ENCODE measurements around the gene TNS1.

TNS1 gene

DNA sequence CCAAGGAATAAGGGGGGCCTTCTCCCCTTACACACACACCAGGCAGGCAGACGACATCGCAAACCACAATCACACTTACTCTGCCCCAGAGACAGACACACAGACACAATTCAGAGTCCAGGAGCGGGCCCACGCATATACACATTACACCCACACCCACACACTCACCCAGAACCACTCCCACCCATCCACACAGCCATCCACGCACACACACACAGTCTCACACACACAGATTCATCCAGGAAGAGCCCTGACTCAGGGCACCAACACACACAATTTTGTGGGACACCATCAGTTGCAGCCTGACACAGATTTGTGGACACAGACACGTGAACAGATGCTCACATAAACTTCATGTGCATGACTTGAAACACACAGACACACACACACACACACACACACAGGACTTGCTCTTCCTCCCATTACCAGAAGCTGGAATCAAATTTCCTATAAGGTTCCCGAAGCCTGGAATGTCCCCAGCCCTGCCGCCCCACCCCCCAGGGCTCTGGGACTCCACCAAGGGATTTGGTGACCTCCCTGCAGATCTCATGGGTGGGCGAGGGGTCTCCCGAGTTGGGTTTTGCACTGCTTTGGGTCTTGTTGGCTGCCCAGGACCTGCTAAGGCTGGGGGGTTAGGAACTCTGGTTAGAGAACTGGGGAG, 23.5 kb downstream of the TNS1 start:
- no peak for DNase-seq

DNA sequence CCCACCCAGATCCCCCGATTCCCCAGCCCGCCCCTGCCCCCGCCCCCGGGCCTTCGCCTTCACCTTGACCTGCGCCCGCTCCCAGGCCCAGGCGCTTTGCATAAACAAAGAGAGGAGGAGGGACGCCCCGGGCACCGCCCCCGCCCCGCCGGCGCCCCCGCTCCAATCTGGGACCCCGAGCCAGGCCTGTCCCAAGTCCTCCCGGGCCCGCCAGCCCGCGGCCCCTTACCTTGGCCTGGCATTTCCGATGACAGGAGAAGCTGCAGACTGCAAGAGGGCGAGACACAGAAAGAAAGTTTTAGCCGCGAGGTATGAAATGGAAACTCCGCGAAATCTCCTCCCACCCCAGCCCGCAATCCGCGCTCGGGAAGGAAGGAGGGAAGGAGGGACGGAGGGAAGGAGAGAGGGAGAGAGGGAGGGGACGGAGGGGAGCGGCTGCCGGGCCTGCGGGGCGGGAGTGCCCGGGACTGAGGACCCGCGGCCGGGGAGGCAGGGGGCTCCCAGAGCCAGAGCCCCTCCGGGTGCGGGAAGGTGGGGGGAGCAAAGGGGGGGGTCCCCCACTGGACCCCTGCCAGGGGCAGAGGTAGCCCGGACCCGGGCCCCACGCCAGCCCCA, 24.2 kb downstream of the TNS1 start:
- DNase-seq = no peak

DNA sequence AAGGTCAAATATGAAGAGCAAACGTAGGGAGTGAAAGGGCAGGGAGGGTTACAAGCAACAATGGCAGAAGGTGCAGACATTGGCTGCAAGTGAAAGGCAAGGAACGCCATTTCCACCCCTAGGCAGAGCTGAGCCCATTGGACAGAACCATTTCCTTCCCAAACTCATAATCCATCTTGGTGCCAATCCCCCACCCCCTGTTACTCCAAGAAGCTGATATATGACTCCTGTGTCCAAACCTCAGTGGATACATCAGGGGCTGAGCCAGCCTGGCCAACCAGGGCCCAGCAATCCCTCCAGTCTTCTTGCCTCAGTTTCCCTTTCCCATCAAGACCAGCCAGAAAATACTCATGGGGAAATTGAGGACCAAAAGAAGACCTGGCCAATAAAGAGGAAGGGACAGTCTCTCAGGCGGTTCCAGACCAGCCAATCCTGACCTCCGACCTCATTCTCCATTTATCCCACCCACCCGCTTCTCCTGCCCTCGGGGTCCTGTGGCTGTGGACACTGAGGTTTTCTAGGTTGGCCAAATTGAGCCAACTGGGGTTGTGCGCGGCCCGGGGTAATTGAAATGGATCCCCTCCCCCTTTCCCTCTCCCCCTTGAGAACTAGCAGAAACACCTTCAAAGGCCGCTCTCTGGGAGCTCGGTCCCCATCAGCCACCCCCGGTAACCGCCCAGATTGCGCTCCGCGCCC, 24.8 kb downstream of the TNS1 start:
- DNase-seq = no peak

DNA sequence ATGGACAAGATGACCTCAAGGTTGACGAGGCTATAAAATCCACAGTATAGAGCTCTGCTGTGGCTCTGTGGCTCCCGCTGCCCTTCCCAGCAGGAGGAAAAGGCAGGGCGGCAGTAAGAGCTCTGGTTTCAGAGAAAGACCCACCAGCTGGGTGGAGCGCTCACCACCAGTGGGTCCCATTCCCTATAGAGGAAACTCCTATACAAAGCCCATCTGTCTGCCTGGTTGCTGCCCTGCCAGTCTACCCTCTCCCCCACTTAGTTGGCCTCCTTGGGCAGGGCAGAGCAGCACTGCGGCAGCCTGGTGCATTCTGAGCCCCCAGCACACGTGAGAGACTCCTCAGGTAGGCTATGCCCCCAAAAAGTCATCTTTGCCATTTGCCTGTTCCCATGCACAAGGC, 26.5 kb downstream of the TNS1 start:
- no peak for DNase-seq

DNA sequence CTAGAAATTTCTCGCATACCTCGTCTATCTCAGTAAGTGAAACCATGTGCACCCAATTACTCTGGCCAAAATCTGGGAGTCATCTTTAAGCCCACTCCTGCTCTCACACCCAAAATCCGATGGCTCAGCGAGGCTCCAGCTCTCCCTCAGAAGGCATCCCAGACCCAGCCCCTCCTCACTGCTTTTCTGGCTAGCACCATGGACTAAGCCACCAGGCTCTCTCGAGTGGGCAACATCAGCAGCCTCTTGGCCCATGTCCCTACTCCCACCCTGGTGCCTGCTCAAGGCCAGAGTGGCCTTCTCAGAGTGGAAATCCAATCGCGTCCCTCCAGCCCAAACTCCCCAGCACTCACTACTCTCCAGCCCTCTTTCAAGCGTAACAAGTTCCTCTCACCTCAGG, 27.2 kb downstream of the TNS1 start:
- DNase-seq = no peak

DNA sequence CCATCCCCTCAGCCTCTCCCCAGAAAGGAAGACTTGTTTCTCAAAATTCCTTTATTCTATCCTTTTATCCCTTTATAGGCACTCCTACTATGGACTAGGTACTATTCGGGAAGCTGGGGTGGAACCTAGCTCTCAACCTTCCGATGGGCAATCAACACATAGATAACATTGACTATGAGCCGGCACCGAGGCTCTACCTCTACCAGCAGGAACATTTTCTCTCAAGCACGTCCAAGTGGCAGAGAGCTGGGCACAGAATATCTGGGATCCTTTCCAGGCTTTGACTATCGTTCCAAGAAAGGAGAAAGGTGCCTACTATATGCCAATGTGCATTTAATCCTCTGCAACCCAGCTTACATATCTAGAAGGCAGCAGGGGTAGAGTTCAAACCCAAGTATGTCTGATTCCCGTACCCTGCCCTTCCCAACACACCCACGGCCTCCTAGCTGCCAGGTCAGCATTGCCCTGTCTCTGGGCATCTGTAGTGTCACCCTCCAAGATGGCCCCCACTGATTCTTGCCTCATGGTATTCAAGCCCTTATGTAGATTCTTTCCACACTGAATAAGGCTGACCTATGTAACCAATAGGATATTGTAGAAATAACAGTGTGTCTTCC, 28.3 kb downstream of the TNS1 start:
- DNase-seq = no peak

DNA sequence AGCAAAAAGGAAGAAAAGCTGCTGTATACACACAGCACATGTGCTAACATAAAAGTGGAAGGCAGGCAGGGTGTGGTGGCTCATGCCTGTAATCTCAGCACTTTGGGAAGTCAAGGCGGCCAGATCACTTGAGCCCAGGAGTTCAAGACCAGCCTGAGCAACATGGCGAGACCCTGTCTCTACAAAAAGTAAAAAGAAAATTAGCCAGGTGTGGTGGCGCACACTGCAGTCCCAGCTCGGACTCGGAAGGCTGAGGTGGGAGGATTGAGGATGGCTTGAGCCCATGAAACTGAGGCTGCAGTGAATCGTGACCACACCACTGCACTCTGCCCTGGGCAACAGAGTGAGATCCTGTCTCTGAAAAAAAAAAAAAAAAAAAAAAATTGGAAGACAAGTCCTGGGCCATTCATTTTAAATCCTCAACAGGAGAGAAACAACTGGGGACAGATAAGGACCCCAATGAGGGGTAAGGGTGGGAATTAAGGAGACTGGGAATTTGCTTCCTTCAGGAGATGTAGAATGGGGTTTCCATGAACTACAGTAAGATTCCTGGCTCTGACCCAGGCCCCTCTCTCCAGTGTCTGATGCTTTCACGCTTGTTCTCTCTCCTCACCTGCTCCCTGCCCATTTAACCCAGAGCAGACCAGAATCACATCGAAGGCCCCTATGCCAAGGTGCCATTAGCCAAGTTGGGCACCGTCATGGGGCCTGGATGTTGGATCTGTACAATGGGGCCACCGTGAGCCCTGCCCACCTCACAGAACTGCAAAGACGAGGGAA, 29.6 kb downstream of the TNS1 start:
- no peak for DNase-seq

DNA sequence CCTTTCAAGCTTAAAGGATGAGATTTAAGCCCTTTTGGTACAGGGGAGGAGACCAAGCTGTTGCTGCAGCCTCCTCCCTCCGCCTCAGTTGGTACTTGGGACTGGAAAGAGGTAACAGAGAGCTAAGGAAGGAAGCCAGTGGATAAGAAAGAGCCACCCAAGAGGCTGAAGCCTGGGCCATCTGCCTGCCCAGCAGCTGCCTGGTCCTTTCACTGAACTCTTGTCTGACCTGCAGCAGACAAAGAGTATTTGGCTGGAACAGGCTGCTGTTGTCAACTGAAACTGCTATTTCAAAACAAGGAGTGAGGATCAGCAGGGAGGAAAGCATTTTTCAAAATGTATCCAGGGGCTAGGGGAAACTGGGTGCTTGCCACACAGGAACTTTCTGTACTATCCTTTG, 30.3 kb downstream of the TNS1 start:
- no peak for DNase-seq

DNA sequence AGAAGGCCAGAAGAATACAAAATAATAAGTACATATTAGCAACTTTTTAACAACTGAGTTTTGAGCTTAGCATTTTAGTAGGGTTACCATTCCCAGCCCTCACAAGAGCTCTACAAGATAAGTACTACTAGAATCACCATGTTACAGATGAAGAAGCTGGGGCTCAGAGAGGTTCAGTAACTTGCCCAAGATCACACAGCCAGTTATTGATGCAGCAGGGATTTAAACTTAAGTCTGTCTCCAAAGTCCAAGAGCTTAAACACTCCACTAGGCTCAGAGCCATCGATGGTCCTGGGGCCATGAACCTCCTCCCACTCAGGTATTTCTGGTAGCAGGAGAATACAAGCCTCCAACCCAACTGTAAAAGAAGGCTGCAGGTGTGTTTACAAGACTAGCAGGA, 30.8 kb downstream of the TNS1 start:
- DNase-seq = no peak

DNA sequence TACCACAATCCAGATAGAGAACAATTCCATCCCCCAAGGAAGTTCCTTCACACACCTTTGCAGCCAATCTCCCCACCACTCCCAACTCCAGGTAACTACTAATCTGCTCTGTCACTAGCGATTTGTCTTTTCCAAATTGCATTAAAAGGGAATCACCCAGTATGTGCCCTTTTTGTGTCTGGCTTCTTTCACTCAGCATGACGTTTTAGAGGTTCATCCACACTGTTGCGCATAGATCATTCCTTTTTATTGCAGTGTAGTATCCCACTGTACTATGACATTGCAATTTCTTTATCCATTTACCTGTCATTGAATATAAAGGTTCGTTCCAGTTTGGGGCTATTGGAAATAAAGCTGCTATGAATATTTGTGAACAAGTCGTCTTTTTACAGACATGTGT, 31.6 kb downstream of the TNS1 start:
- no peak for DNase-seq

DNA sequence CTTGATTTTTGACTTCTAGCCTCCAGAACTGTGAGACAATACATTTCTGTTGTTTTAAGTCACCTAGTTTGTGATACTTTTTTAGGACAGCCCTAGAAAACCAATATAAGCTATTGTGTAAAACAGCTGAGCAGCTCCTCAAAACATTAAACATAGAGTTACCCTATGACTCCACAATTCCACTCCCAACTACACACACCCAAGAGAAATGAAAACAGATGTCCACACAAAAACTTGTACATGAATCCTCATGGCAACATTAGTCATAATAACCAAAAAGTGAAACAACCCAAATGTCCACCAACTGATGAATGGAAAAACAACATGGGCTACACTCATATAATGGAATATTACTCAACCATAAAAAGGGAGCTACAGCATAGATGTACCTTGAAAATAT, 32.6 kb downstream of the TNS1 start:
- no peak for DNase-seq

DNA sequence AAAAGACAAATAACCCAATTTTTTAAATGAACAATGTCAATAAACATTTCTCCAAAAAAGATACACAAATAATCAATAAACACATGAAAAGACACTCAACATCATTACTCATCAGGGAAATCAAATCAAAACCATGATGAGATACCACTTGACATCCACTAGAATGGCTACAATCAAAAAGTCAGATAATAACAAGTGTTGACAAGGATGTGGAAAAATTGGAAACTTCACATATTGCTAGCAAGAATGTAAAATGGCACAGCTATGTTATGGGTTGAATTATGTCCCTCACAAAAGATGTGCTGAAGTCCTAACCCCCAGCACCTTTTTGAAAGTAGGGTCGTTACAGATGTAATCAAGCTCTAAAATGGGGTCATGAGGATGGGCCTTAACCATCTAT, 33.2 kb downstream of the TNS1 start:
- no peak for DNase-seq

DNA sequence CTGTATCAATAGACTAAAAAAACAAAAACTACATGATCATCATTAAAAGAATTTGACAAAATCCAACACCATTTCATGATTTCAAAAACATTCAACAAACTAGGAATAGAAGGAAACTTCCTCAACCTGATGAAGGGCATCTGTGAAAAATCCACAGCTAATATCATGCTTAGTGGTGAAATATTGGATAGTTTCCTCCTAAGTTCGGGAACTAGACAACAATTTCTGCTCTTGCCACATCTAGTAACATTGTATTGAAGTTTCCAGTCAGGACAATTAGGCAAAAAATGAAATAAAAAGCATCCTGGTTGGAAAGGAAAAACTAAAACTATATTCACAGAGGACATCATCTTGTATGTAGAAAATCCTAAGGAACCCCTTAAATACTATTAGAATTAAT, 34.8 kb downstream of the TNS1 start:
- DNase-seq = no peak

DNA sequence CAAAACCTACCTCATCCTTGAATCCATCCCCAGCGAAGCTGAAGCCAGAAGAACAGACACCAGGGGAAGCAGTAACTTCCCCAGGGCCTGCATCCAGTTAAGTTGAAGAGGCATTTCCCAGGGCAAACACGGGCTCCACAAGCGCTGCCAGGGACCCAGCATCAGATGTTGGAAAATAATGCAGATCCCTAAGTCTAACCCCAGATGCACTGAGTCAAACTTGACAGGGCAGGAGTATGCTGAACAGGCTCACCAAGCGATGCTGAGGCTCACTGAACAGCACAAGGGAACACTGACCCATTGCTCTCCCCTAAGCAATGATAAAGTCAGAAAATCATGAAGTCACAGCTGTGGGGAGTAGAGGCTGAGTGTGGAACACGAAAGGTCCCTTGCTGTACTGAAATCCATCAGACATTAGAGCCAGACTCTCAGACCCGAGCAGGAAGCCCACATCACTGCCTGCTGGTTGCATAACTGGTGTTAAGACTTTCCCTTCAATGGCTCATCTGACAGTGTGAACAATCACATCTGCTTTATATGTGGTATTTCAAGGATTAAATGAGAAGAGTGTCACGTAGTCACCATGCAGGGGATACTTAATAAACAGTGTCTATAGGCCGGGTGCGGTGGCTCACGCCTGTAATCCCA, 36.2 kb downstream of the TNS1 start:
- DNase-seq = no peak

DNA sequence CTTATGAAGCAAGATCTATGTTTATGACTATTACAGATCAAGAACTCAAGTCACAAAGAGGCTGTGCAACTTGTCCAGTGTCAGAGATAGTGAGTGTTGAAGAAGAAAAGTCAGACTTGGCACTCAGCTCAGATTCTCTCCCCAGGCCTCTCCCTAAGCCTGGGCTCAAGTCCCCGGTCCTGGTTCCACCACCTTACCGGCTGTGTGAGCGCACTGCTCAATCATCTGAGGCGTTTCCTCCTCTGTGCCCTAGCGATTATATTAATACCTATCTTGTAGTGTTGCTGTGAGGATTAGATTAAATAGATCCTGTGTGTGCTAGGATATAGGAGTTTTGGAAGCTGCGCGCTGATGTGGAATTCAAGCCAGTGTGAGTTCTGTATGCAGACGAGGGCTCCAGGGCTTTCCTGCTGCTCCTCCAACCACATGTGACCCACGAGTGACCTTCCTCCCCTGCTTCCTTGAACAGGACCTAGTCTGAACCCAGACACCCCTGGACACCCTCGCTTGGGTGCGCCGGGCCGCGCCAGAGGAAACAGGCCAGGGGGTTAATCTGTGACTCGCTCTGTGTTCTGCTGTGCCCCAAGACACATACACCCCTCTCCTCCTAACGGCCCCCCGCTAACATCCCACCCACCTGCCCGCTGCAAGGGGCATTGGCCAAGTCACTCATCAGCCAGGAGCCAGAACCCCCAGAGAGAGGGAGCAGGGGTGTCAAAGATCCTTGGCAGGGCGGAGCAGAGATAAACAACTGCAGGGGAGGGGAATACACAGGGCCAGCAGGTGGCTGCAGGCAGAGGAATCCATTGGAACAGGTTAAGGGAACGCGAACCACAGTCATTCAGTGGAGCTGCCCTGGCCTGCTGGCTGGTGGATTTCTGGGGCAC, 38.3 kb downstream of the TNS1 start:
- no peak for DNase-seq

DNA sequence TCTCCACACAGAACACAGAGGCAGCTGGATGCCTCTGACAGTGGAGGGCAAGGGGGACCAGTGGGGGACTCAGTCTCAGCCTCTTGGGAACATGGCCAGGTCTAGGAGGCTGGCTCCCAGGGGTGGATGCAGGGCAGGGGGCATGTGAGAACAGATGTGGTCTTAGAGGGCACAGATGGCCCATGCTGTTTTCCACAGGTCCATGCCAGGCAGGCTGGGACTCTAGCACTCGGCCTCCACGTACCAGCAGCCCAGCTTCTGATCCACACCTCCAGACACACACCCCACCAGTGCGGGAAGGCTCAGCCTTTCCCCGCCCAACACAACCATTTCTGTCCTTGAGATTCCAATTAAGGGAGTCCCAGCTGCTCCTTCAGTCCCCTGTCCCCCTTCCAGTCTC, 42.4 kb downstream of the TNS1 start:
- no peak for DNase-seq

DNA sequence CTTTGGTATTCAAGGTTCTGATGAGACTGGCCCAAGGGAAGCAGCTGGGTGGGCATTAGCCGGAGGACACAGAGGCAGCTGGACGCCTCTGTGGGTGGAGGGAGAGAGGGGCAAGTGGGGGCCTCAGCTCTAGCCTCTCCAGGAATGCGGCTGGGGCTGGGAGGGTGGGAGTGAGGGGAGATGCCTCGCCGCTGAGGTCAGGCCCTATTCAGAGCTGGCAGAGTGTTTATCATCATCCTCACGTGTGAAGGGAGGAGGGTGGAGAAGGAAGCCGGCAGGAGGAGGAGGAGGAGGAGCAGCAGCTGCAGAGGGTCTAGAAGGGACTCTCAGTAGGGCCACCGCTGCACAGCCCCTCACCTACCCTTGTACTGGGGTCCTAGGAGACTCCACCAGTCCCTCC, 43.1 kb downstream of the TNS1 start:
- DNase-seq = no peak

DNA sequence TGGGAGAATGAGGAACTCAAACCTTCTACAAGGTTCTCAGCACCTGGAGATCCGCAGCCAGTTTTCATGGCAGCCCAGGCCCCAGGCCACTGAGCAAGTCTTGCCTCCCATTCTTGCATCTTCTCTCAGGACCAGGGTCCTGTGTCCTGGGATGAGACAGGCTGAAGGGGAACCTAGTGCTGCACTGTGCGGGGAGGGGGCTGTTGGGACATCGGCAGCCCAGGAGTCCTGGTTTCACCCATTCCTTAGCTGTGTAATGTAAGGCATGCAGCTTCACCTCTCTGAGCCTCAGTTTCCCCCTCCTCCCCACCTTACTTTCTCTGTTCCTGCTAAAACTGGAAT, 43.9 kb downstream of the TNS1 start:
- no peak for DNase-seq

DNA sequence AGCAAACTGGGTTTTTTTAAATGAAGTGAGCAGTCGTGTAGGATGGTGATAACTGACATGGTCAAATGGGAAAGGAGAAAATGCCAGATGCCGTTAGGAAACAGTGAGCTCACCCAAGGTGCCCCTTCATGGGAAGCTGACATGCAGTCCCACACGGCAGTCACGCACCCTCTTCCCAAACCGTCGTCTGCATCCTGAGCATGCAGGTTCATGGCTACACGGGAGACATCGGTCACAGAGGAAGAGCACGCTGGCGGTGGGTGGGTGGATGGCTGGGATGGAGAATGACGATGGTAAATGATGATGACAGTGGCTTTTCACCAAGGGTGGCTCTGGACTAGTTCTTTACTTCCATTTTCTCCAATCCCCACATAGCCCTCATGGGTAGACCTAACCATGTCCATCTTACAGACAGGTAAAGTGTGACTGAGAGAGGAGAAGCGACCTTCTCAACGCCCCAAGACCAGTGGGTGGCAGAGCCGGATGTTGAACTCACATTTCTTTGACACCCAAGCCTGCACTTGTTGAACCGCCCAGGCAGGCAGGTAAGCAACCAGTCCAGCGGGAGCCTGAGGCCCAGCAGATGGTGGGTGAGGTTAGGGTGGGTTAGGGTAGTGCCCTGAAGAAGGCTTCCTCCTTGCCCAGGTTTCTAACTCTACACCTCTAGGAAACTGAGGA, 44.5 kb downstream of the TNS1 start:
- no peak for DNase-seq

DNA sequence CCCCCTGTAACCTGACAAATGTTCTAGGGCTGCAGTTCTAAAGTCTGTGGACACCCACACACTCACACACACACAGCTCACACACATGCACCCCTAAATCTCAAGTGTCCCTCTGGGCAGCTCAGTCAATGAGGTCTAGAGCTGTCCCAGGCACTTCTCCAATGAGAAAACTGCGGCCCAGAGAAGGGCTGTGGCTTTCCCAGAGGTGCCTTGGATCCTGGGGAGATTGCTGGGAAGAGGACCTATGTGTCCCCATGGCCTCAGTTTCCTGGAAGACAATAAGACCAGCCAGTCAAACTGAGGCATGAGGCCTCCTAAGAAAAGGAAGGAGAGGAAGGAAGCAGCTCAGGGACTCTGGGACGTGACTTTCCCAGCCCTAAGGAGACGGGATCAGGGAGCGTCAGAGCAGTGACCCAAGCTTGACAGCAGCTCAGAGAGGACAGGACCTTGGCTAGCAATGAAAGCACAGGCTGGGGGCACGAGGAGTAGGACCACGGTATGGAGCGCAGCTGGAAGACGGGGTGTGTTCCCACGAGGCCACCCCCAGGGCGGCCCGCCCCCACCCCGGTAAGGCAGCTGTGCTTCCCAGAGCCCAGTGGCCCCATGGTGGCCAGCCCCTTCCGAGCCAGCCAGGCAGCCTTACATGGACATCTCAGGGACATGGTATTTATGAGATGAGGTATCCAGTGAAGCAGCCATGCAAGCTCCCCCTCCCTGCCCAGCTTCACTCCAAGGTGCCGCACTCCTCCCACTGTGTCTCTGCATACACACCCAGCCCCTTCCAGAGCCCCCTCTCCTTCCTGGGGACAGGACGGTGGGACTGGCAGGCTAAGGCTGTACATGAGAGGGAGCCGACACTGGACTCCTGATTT, 46.0 kb downstream of the TNS1 start:
- DNase-seq = no peak

All from hematopoietic multipotent progenitor cell treated with erythropoietin and hydrocortisone succinate and interleukin-3 and kit ligand, for 6 days (in vitro differentiated cells).